HG03280 (cell line): ENCODE results near the gene PRTG.
"Not testable (repeated sequence)": the region's sequence is repeated elsewhere in the genome, so short reads cannot be mapped to it uniquely, and the experiment has no call there.

ENCODE experiments used
- ATAC-seq: cut with Tn5 transposase; IDR thresholded peaks from one replicate; pipeline ENCODE4 v1.9.1; 2021; ENCODE audit warnings: mild to moderate bottlenecking, moderate library complexity; ENCODE audit not compliant: unreplicated experiment

Gene PRTG

DNA sequence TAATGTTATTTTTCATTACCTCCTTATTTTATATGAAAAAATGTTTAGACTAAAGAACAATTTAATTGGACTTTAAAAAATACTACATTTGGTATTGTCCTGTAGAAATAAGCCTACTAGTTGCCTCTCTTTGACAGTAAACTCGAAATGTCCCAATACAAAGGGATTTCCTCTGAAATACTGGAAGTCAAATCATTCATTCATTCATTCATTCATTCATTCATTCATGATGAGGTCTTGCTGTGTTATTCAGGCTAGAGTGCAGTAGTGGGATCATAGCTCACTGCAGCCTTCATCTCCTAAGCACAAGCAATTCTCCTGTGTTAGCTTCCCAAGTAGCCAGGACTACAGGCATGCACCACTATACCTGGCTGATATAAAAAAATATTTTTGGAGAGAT is 104.2 kb downstream of the PRTG start:
- ATAC-seq, result no peak

DNA sequence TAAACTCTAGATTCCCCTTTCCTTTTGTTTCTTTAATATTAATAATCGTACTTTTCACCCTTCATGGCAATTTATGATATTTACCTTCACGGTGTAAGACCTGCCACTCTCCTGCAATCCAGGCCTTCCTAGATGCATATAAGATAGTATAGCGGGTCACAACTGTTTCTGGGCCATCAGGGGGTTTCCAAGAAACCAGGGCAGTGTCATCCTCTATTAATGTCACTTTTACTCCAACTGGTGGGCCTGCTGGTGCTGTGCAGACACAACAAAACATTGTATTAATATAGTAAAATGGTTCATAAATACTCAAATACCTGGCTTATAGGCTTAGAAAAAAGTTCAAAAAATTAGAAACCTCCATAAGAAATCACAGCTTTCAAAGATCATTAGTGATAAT is 105.9 kb downstream of the PRTG start:
- ATAC-seq, result no peak

DNA sequence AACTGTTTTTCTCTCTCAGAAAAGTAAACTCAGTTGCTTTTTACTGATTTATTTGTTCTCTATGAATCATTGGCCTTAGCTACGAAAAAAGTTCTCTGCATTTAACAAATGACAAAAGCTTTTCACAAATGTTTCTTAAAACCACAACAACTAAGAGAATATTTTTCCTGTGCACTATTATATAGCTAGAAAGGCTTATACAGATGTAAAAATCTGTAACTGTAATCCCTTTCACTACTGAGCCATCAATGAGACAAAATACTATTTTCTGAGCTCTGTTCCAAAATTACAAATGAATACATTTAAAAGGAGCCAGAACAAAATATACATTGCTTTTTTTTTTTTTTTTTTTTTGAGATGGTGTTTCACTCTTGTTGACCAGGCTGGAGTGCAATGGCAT is 109.2 kb downstream of the PRTG start:
- ATAC-seq, result no peak

DNA sequence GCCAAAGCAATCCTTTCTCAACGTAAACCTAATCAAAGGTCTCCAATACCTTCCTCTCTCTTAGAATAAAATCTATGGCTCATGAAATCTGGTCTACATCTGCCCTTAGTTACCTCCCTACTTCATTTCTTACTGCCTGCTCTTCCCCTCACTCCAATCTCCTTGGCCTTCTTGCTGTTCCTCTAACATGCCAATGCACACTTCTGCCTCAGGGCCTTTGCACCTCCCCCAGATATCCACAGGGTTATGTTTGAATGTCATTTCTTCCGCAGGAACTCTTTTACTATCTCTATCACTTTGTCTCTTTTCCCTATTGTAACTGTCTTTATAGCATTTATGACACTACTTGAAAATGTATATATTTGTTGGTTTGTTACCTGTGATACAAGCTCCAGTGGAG is 110.5 kb downstream of the PRTG start:
- no peak for ATAC-seq

GRCh38 chr15:55630858-55631257 is 112.1 kb downstream of the PRTG start:
- no peak for ATAC-seq

- no peak for ATAC-seq
Measured at GRCh38 chr15:55628369-55628730, 114.6 kb downstream of the PRTG start.

- ATAC-seq, result no peak
Measured at GRCh38 chr15:55627730-55628368, 115.1 kb downstream of the PRTG start.

DNA sequence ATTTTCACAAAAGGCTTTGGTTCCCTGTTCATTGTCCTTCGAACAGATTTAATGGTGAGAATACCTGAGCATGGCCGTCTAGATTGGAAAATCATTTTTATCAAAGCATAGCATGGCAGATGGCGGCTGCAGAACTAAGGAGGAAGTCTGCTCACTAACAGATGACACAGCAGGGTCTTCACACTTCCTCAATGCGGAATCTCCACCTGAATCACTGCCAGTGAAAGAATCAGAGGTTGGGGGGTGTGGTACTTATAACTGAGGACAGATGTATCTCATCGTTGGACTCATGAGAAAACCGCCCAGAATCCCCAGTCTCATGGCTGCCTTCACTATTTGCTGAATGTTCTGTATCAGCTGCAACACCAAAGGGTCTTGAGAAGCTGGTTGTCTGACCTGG is 123.2 kb downstream of the PRTG start:
- no peak for ATAC-seq

DNA sequence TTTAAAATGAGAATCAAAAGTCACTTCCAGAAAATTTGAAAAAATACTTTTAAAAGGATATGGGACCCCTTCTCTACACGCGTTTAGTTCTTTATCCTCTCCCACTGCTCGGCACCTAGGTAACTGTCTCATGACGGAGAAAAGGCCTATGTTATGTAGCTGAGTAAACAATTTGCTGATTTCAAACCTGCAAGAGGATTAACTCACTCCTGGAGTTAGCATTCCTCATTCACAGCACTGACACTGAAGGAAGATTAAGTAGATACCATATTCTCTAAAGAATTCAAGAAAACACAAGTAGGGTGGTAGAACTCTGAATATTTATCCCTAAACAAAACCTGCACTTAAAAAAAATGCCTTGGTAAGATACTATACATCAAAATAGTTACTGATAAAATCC is 124.6 kb downstream of the PRTG start:
- ATAC-seq, result no peak

DNA sequence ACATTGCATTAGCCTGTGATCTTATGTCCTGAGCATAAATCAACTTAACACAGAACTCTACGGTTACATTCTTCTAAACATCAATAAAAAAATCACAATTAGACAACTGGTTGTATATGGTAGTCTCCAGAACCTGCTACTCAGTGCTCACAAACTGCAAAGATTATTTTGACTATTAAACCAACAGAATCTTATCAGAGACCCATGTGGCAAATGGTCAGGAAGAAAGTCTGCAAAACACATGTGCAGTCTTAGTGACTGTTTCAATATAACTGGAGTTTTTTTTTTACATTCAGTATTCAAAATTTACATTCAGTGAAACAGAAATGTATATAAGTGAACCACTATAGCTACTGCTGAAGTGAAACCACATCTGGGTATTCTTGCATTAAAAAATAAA is 127.5 kb downstream of the PRTG start:
- ATAC-seq, result no peak

DNA sequence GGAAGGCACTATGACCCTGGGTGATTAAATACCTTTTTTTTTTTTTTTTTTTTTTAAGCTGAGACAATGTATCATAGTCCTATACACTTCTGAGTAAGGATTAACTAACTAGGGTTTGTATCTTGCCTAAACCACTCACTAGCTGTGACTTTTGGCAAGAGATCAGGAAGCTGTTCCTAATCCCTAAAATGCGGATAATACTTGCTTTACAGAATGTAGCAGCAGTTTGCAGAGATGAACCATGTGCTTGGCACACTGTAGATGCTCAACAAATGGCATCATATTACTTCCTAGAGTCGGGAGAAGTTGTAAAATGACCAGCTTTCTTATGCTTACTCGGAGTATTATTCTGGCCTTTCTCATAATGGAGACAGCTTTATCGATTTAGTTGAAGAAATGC is 129.2 kb downstream of the PRTG start:
- ATAC-seq, result no peak

DNA sequence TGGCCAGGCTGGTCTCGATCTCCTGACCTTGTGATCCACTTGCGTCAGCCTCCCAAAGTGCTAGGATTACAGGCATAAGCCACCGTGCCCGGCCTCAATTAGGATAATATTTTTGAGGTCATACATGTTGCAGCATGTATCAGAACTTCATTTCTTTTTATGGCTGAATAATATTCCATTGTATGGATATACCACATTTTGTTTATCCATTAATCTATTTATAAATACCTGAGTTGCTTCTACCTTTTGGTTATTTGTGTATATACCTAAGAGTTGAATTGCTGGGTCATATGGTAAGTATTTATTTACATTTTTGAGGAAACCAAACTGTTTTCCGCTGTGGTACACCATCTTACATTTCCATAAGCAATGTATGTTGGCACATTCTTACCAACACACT is 136.7 kb downstream of the PRTG start:
- no peak for ATAC-seq

DNA sequence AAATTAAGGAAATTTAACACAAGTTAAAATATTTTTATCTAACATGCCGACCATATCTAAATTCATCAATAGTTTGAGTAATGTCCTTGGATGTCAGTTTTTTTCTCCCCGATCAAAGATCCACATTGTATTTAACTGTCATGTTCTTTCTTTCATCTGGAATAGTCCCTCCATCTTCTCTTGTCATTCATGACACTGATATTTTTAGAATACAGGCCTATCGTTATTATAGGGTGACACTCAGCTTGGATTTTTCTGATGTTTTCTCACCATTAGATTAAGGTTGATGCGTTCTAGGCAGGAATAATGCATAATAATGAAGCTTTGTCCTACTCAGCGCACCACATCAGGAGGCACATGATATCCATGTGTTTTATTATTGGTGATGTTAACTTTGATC is 141.6 kb downstream of the PRTG start:
- ATAC-seq, result no peak

DNA sequence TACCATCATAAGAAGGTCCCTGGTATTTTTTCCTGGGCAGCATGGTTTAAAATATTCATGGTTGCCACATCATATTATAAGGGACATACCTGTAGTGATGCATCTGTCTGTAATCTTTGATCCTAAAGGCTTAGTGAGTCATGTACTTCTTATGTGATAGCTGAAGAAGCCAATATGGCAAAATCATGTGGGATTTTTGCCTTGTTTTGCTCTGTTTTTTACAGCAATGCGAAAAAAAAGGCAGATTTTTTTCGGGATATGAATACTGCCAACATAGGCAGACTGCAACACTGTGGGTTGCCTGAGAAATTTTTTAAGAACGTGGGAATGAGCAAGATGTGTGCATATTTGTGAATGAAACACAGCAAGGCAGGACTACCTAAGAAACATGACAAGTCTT is 143.5 kb downstream of the PRTG start:
- ATAC-seq, result no peak

GRCh38 chr15:55593019-55593418 is 149.9 kb downstream of the PRTG start:
- not testable (repeated sequence) for ATAC-seq

DNA sequence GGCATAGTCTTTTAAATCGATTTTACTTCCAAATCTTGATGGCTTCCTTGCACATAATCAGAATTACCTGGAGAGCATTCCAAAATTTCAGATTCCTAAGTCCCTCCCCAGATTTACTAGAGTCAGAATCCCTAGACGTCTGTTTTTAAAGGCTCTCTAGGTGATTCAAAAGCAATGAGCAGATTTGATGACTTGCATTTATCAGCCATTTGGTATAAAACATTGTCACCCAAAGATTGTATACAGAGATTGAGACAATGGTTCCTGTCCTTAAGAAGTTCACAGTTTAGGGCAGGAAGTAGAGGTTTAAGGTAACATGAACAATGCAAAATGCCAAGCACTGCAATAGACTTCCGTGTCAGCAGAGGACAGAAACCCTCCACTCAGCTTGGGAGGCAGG is 152.2 kb downstream of the PRTG start:
- no peak for ATAC-seq

GRCh38 chr15:55589287-55589686 is 153.7 kb downstream of the PRTG start:
- no peak for ATAC-seq

DNA sequence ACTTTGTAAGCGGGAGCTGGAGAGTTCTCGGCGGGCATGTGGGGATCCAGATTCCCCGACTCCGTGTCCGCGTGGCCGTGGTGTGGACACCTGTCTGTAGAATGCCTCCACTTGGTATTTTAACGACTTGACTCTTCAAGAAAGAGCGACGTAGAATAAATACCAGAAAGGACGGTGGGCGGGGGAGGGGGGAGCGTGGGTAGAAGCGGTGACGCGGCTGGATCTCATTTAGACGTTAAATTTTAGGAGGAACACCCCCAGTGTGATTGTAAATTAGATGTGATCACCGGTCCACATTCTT is 154.2 kb downstream of the PRTG start:
- no peak for ATAC-seq

DNA sequence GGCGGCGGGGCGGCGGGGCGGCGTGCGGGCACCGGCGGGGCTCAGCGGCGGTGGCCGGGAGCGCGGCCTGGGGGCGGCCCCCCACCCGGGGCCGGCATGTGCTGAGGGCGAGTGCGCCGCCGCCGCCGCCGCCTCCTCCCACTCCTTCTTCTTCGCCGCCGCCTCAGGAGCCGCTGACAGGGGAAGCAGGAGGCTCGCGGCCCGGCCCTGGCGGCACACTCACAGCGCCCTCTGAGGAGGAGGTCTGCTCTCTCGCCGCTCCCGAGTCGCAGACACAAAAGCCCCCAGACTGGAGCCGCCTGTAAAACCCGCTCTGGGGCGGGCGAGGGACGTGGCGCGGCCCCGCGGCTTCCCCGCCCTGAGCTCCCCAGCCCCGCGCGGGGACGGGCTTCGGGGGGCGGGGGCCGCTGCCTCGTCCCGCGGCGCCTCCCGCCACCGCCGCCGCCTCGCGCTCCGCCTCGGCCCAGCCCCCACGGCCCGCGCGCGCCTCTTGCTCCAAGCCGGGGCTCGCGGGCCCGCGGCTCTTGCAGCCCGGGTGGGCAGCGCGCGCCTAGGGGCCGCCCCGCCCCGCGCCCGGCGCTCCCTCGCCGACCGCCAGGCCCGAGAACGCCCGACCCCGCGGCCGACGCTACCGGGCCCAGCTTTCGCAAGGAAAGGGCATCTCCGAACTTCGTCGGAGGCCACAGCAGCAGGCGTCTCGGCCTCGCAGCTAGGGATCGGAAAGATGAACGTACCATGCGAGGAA is 154.7 kb downstream of the PRTG start, which contains the start of gene PYGO1:
Gene PYGO1 (minus strand): TSS at position 276 of the 745 bp plus-strand sequence. CDS start 462 bp downstream, outside the sequence.
- ATAC-seq, result peak; percentile 71

- peak; percentile 23 for ATAC-seq
Measured at GRCh38 chr15:55587321-55588069, 155.5 kb downstream of the PRTG start.

DNA sequence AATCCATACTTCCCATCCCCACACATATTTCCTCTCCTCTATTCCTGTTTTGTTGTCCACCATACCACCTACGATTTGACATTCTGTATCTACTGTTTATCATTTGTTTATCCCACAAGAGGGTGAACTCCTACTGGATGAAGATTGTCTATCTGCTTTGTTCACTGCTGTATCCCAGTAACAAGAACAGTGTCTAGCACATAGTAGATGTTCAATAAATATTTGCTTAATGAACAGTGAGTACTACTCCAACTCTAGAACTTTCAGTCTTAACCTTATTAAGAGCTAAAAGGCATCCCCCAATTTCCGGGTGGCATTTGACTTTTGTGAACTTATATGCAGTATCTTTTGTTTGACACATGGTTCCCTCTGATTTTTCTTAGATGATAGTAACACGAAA is 156.1 kb downstream of the PRTG start:
- ATAC-seq, result no peak

DNA sequence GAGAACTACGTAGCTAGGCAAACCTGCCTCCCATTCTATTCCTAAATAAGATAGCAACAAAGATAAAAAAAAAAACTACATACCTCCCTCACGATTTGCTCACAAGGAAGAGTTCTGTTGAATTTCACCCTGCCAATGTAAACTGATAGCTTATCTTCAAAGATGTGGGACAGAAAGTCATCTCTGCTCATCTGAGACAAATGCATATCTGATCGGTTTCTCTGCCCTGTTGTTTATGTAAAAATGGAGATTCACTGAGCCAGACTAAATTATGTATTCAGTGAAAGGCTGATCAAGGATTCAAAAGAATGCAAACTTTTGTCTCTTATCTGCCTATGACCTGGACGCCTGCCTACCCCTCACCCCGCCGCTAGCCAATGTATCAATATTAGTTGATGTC is 166.0 kb downstream of the PRTG start:
- ATAC-seq, result no peak
